Endothelial cell of hepatic sinusoid (primary cell): ENCODE measurements around the gene OPRD1.
"Not testable (repeated sequence)": the region's sequence is repeated elsewhere in the genome, so short reads cannot be mapped to it uniquely, and the experiment has no call there.

ENCODE experiments used
- in situ Hi-C: cut with HindIII; loops from 2 replicates; pipeline ENCODE4 v1.10.0; 2017; ENCODE audit warnings: low sequenced_read_pairs

Gene OPRD1

DNA sequence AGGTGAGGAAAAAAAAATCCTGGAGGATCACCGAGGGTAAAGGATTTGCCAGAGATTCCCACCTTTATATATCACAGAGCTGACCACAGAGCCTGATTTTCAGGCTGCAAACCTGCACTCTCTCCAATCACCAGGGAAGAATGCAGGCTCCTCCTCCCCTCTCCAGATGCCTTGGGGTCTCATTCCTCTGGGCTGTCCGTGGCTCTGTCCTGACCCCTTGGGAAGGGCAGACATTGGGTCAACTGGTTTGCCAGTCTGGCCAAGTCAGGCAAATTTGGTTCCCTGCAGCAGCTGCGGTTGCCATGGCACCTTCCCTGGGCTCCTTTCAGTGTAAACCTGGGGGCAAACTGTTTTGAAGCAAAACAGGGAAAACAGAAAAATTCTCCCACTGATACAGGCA, 11.6 kb upstream of the OPRD1 start:
- in situ Hi-C loops = no loop called here

DNA sequence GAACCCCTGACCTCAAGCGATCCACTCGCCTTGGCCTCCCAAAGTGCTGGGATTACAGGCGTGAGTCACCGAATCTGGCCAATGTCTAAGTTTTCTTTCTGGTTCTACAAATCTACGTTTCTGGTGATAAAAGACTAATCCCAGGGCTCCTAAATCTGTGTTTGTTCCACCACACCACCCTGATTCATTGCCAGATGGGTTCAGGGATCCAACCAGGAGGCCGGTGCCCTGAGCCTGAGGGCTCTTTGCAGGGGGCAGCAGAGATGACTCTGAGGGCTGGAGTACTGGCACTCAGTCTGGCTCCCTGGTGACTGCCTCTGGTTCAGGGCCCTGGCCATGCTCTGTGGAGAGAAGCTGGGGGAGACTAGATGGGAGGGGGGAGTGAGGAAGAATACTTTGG, 10.5 kb upstream of the OPRD1 start:
- in situ Hi-C loops = no loop called here

DNA sequence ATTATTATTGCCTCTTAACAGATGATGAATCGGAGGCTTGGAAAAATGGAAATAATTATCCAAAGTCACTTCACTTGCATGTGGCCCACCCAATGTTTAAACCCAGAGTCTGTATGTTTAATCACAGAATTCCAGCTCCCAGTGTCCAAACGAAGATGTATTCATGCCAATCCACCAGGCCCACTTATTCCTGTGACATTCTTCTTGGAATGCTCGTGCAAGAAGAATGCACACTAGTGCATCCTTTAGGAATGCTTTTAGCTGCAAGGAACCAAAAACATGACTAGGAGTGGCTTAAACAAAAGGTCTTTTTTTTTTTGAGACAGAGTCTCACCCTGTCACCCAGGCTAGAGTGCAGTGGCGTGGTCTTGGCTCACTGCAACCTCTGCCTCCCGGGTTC, 8.9 kb upstream of the OPRD1 start:
- in situ Hi-C loops = no loop called here

DNA sequence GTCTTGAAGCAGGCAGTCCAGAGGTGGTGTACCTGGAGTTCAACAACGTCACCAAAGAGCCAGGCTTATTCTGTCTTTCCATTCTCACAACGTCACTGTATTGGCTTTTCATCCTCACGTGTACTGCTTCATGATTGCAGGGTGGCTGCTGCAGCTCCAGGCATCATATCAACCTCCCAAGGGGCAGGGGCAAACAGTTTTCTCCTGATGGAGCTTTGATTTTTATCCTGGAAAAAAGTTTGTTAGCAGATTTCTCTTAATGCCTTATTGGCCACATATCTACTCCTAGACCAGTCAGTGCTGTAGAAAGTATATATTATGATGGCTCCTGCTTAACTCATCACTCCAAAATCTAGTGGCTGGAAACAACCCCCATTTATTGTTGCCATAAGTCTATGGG, 8.3 kb upstream of the OPRD1 start:
- in situ Hi-C loops = no loop called here

DNA sequence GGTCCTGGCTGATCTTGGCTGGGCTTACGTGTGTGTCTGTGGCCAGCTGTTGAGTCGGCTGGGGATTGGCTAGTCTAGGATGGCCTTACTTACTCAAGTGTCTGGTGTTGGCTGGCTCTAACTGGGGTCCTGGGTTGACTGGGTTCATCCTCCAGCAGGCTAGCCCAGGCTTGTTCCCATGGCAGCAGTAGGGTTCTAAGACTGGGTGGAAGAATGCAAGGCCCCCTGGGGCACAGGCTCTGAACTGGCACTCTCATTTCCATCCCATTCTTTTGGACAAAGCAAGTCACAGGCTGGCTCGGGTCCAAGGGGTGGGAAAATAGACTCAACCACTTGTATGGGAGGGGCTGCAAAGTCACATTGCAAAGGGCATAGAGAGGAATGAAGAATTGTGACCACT, 7.9 kb upstream of the OPRD1 start:
- in situ Hi-C loops = no loop called here

DNA sequence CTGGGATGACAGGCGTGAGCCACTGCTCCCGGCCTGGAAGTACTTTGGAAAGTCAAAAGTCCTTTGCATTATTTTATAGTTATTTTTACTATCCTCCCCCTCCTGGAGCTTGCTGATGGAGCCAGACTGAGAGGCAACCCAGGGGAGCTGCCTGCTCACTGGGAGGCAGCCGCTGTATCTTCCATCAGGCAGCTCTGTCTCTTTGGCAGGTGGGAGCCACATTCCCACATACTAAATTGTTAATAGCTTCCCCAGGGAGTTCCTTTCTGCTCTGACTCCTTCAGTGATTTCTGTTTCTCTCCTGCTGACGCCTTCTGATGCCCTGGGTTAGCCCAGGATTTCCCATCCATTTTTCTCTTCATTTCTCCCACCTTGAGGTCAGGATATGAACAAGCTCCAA, 4.9 kb upstream of the OPRD1 start:
- in situ Hi-C loops = no loop called here

DNA sequence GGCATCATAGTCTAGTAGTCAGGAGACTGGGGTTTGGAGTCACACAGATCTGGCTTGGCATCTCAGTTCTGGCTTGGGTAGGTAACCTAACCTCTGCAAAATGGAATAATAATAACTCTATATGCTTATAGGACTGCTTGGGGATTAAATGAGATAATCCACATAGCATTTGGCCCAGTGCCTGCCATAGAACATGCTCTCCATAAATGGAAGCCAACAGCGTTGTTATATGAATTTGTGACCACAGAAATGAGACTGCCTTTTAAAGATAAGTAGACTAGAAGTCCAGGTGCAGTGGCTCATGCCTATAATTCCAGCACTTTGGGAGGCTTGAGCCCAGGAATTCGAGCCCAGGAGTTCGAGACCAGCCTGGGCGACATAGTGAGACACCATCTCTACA, 4.0 kb upstream of the OPRD1 start:
- in situ Hi-C loops = no loop called here

DNA sequence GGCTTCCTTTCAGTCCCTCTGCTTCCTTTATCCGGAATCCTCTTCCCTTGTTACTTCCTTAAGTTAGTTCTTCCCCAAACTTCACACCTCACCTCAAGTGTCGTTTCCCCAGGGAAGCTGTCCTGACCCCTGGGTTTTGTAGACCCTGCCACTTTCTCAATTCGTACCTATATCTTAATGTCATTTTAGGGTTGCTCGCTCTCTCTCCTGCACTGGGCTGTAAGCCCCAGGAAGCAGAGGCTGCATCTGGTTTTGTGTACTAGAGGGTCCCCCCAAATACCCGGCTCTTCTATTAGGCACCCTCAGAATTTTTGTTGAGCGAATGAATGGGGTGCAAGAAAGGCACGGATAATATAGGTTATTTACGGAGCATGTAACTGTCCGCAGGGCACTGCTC, 603 bp upstream of the OPRD1 start:
- in situ Hi-C loops = no loop called here

DNA sequence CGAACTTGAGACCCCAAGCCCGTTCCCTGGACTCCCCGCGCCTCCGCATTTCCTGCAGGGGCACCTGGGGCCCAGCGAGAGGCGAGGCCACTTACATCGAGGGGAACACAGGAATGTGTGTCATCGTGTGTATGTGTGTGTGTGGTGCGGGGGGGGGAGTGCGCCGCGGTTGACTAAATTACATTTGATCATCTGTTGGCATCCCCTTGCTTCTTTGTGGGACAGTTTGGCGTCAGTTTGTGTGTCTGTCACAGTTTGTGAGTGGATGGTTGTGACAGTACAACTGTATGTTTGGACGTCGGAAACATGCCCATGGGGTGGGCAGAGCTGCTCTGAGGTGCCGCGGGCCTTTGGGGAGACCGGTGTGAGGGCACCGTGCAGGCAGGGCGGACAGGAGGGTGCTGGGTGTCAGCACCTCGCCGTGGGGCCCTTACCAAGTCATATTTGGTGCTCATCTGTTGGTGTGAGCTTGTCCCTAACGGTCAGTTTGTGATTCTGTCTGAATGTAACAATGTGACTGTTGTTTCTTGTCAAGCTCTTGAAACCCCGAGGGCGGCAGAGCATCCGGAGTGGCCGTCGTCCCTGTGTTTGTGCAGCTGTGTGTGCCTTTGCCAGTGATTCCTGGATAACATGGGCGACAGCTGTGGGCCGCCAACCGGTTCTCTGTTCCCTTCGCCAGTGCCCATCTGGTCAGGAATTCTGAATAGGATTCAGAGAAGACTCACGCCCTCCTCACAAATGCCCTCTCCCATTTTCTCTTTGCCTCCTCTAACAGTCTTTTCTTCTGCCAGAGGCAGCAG, 899 bp downstream of the OPRD1 start:
- in situ Hi-C loops = no loop called here

DNA sequence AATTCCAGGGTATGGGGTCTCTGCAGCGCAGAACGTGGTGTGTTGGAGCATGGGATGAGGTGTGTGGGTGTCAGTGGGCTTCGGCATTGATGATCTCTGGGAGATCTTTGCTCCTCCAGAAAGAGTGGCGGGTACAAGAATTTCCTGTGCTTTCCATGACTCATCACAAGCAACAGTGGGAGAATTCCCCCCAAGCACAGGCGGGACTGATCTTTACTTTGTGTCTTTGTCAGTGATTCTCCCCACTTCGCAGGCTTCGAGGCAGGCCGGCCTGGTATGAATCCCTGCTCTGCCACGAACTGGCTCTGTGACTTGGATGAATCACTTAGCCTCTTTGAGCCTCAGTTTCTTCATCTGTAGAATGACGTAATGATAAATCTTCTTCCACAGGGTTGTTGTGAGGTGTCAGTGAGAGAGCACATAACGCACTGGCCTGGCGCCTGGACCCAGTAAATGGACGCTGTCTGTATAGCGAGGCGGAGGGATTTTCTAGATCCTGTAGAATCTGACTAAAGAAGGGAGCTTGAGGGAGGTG, 2.0 kb downstream of the OPRD1 start:
- in situ Hi-C loops = no loop called here

DNA sequence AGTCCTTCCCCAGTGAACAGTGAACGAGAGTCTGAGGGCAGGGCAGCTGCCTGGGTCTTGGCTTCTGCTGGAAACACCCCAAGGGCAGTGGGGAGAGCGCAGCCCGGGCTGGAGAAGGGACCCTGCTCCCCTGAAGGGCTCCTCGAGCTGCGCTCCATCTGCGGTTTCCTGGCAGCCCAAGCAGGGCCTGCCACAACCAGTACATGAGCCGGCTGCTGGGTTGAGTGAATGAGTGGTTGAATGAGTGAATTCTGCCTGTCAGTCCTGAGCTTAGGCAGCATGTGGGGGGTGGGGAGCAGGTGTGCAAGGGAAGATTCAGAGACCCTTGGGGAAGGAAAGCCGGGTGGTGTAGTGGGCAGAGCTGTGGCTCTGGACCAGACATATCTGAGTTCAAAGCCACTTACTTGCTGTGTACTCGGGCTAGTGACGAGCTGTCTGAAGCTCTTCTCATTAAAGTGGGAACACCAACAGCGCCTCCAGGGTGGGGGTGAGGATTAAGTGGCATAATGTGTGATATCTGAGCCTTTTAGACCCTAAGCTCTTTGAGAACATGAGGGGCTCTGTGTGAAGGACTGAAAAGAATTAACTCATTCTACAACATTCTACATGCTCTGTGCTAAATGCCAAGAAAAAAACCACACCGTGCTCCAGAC, 3.7 kb downstream of the OPRD1 start:
- in situ Hi-C loops = no loop called here

DNA sequence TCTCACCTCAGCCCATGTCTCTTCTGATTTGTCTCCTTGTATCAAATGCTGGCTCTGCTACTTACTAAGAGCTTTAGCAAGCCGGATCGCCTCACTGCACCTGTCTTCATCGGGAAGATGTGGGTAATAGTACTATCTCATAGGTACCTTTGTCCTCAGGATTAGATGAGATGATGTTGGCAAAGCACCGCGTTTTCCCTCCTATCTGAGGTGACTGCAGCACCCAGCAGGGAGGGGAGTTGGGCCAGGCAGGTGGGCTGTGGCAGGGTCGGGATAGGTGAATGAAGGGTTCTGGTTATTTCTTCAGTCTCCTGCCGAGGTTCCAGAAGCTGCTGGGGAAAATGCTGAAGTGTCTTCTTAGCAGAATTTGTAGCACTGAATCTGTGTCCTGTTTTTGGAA, 5.2 kb downstream of the OPRD1 start:
- in situ Hi-C loops = no loop called here

DNA sequence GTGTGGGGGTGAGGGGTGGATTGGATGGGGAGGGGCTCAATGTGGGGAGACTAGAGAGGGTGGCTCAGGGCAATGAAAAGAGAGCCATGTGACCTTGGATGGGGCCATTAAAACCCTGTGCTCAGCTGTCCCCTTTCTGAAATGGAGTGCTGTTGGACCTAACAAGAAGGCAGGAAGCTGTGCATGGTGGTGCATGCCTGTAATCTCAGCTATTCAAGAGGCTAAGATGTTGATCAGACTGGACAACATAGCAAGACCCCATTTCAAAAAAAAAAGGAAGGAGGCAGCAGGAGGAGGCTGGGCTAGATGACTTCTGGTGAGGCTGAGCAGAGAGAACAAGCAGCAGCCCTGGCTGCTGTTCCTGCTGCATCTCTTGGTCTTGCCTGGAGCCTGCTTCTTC, 7.0 kb downstream of the OPRD1 start:
- in situ Hi-C loops = no loop called here

DNA sequence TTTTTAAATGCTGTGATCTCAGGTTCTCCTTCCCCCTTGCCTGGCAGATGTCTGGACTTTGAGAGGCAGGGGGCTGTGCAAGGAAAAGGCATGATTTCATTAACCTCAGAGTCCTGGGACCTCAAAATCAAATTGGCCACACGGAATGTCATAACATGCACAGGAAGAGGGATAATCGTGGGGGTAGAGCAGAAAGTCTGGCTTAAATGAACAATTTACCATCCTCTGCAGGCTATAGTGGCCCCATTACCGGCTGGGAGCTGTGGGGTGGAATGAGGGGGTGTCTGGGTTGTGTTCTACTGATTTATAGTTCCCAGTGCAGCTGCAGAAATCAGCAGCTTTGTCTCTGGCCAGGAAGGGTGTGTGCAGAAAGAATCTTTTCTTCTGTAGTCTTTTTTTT, 10.8 kb downstream of the OPRD1 start:
- in situ Hi-C loops = no loop called here

DNA sequence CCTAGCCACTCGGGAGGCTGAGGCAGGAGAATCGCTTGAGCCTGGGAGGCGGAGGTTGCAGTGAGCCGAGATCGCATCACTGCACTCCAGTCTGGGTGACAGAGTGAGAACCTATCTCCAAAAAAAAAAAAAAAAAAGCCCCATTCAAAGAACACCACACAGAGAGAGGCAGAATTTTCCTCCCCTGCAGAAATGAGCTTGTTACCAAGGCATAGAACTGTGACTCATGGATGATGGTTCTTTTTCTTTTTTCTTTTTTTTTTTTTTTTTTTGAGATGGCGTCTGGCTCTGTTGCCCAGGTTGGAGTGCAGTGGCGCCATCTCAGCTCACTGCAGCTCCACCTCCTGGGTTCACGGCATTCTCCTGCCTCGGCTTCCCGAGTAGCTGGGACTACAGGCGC, 12.1 kb downstream of the OPRD1 start:
- in situ Hi-C loops = not testable (repeated sequence)

DNA sequence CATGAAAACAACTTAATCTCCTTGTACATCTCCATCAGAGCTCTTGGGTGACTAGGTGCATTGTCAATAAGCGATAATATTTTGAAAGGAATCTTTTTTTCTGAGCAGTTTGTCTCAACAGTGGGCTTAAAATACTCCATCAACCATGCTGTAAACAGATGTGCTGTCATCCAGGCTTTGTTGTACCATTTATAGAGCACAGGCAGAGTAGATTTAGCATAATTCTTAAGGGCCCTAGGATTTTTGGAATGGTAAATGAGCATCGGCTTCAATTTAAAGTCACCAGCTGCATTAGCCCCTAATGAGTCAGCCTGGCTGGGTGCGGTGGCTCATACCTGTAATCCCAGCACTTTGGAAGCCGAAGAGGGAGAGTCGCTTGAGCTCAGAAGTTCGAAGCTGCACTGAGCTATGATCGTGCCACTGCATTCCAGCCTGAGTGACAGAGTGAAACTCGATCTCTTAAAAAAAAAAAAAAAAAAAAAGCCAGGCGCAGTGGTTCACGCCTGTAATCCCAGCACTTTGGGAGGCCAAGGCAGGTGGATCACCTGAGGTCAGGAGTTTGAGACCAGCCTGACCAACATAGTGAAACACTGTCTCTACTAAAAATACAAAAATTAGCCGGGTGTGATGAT, 16.4 kb downstream of the OPRD1 start:
- in situ Hi-C loops = not testable (repeated sequence)

DNA sequence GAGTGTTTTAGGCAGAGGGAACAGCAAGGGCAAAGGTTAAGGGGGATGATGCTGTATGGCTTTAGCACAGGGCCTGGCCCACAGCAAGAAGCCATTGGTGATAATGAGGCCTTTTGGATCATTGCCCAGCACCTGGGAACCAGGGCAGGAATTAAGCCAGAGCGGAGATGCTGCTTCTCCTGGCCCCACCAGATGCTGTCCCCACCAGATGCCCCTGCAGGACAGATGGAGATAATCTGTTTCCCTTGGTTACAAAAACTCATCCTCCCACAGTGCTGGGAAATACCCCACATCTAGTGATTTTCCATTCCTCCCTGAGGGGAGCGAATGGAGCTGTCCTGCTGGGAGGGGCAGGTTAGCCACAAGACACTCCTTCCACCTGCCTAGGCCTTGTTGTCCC, 18.8 kb downstream of the OPRD1 start:
- in situ Hi-C loops = no loop called here

DNA sequence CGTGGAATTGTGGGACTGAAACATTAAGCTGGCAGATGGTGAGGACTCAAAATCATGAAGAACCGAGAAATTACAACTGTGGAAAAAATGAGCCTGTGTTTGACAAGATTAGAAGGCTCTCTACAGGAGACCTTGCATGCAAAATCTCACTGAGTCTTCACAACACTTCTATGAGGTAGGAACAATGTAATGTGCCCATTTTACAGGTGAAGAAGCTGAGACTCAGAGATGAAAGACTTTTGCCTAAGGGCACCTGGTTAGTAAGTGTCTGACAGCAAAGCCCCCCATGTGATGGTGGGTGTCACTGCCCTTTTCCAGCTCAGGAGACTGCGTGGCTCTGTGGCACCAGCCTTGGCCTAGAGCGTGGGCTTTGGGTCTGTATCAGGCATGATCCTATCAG, 21.0 kb downstream of the OPRD1 start:
- in situ Hi-C loops = no loop called here

DNA sequence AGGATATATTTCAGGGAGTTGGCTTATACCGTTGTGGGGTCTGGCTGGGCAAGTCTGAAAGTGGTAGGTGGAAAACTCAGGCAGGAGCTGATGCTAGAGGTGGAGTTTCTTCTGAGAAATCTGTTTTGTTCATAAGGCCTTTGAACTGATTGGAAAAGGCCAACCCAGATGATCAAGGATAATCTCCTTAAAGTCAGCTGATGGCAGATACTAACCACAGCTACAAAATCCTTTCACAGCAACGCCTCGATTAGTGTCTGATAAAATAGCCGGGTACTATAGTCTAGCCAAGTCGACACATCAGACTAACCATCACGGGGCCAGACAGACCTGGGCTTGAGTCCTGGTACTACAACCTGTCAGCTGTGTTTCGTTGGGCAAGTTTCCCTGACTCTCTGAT, 21.4 kb downstream of the OPRD1 start:
- in situ Hi-C loops = no loop called here

DNA sequence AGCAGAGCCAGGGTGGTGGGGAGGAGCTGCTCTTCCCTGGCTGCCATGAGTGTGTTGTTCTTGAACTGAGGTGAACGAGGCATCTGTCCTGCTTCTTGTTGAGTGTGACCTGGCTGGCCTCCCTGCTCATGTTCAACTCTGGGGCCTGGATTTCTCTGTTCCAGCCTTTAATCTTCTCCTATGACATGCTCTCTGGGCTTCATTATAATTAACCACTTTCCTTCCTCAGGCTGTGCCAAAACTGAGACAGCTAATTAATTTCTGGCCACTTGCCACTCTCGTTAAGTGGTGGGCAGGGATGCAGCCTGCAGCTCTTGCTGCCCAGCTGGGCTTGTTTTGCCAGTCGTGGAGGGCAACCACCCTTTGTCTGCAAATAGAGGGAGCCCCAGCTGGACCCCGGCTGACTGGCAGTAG, 23.3 kb downstream of the OPRD1 start:
- in situ Hi-C loops = no loop called here

DNA sequence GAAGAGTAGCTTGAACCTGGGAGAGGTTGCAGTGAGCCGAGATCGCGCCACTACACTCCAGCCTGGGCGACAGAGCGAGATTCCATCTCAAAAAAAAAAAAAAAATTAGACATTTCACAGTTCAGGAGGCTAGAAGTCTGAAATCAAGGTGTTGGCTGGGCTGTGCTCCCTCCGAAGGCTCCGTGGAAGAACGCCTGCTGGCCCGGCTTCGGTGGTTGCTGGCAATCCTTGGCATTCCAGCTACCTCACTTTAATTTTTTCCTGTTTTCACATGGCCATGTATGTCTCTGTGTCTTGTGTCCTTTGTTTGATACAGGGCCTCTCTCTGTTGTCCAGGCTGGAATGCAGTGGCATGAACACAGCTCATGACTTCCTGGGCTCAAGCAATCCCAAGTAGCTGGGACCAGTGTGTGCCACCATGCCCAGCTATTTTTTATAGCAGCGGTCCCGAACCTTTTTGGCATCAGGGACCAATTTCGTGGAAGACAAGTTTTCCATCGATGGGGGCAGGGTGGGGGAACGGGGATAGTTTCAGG, 24.5 kb downstream of the OPRD1 start:
- in situ Hi-C loops = no loop called here
